Hematopoietic multipotent progenitor cell (in vitro differentiated cells): ENCODE data around the gene FN3KRP. TPM values are rescaled to one million over a fixed set of nuclear protein-coding genes. Genes with fewer than 3 reads are reported as not detected.

Experiments
- DNase-seq, 3 donors: peaks; one replicate each; pipeline ENCODE4 v3.0.0-alpha.2; 2011 to 2015; ENCODE audit warnings: low read depth in 2 of 3, low spot score in 2 of 3
- total RNA-seq: library from RNA; depleted of rRNA; stranded (reverse); fragments of >200 nt; gene quantifications from one replicate; pipeline ENCODE4 v1.2.3, GENCODE V29; 2012

The FN3KRP gene
- total RNA-seq, 1 donor: 14.5 TPM

GRCh38 chr17:82705756-82706155 is 10.8 kb upstream of the FN3KRP start:
- no peak for DNase-seq

- DNase-seq: no peak
Measured at GRCh38 chr17:82709024-82709675, 7.4 kb upstream of the FN3KRP start.

- no peak for DNase-seq
Measured at GRCh38 chr17:82709676-82710498, 6.6 kb upstream of the FN3KRP start.

- DNase-seq: no peak
Measured at GRCh38 chr17:82710499-82711232, 5.8 kb upstream of the FN3KRP start.

- DNase-seq: no peak
Measured at GRCh38 chr17:82713071-82713723, 3.3 kb upstream of the FN3KRP start.

- no peak for DNase-seq
Measured at GRCh38 chr17:82718986-82719685, 2.6 kb downstream of the FN3KRP start.

GRCh38 chr17:82720204-82720603 is 3.7 kb downstream of the FN3KRP start:
- DNase-seq: no peak

GRCh38 chr17:82722341-82723013 is 6.0 kb downstream of the FN3KRP start:
- no peak for DNase-seq

GRCh38 chr17:82723169-82723807 is 6.8 kb downstream of the FN3KRP start:
- DNase-seq: no peak

GRCh38 chr17:82726427-82726826 is 9.9 kb downstream of the FN3KRP start:
- no peak for DNase-seq

- no peak for DNase-seq
Measured at GRCh38 chr17:82729479-82730260, 13.2 kb downstream of the FN3KRP start.

GRCh38 chr17:82732118-82732743 is 15.7 kb downstream of the FN3KRP start:
- DNase-seq: no peak

GRCh38 chr17:82734987-82735866 is 18.7 kb downstream of the FN3KRP start, which contains the start of gene FN3K:
TSS of gene FN3K (plus strand) at chr17:82735615. CDS start at chr17:82735637, 22 bp downstream.
- peak in 2 of 3 donors; percentile 51 to 59 for DNase-seq

GRCh38 chr17:82736511-82737185 is 20.1 kb downstream of the FN3KRP start:
- no peak for DNase-seq

- no peak for DNase-seq
Measured at GRCh38 chr17:82737967-82738877, 21.7 kb downstream of the FN3KRP start.
